B cell (primary cell): ENCODE data around the gene PERCC1. TPM values are rescaled to one million over a fixed set of nuclear protein-coding genes. Genes with fewer than 3 reads are reported as not detected.

ENCODE experiments used
- ATAC-seq: fragments of 200-7000 bp; cut with Tn5 transposase; one replicate; pipeline ENCODE4 v1.10.0; 2021; ENCODE audit warnings: low read depth, mild to moderate bottlenecking, moderate number of reproducible peaks, moderate library complexity
- CTCF ChIA-PET: fragments of 350-600 bp; sonication (Branson Sonifier 250); formaldehyde crosslinking; loops from one replicate; lab custom pipeline; 2021; ENCODE audit warnings: antibody characterized with exemption, inconsistent platforms; lab: Charles Lee
- POLR2A ChIA-PET: fragments of 350-600 bp; sonication (Branson Sonifier 250); formaldehyde crosslinking; loops from one replicate; lab custom pipeline; 2021; ENCODE audit warnings: antibody characterized with exemption; lab: Charles Lee
- DNase-seq: peaks from one replicate; pipeline ENCODE4 v3.0.0; 2013
- H2AFZ ChIP-seq: 2 replicates; pipeline ENCODE4 v1.6.1; 2012; ENCODE audit warnings: mild to moderate bottlenecking, low read depth, low read length; ENCODE audit not compliant: insufficient read depth, poor library complexity, severe bottlenecking
- H3K27ac ChIP-seq, 2 donors: 1 replicate in 1 of 2; 2 replicates in 1 of 2; pipeline ENCODE4 v1.5.1; 2012 to 2013; ENCODE audit warnings: low read length in 2 of 2, mild to moderate bottlenecking in 2 of 2, moderate library complexity in 1 of 2
- H3K27me3 ChIP-seq, 4 experiments: fragments of 200-600 bp in 1 of 4; sonication (generic) in 1 of 4; replicated peaks in 1 of 4; 1 replicate in 2 of 4; 2 replicates in 2 of 4; pipeline versions ENCODE4 v1.6.1 to v1.7.0; 2013 to 2016; ENCODE audit warnings: low read length in 3 of 4, mild to moderate bottlenecking in 2 of 4, mixed read lengths in 1 of 4, moderate library complexity in 1 of 4; ENCODE audit not compliant: insufficient read depth in 4 of 4, control insufficient read depth in 3 of 4; ENCODE audit errors: control extremely low read depth in 1 of 4
- H3K36me3 ChIP-seq, 2 experiments: replicated peaks in 1 of 2; 1 replicate in 1 of 2; 2 replicates in 1 of 2; pipeline versions ENCODE4 v1.6.1 to v1.7.1; 2013; ENCODE audit warnings: low read length in 1 of 2; ENCODE audit not compliant: insufficient read depth in 2 of 2, control insufficient read depth in 1 of 2; ENCODE audit errors: control extremely low read depth in 1 of 2, extremely low read depth in 1 of 2
- H3K4me1 ChIP-seq, 2 donors: fragments of 200-600 bp in 1 of 2; sonication (generic) in 1 of 2; 1 replicate in 1 of 2; 2 replicates in 1 of 2; pipeline versions ENCODE4 v1.5.1 to v1.6.1; 2013 to 2017; ENCODE audit warnings: low read length in 2 of 2; ENCODE audit not compliant: control insufficient read depth in 2 of 2, insufficient read depth in 2 of 2
- H3K4me2 ChIP-seq: replicated peaks from 2 replicates; pipeline ENCODE3; 2012; ENCODE audit warnings: mild to moderate bottlenecking, low read depth, low read length; ENCODE audit not compliant: poor library complexity, severe bottlenecking
- H3K4me3 ChIP-seq, 5 experiments: fragments of 200-600 bp in 1 of 5; sonication (generic) in 1 of 5; 1 replicate in 3 of 5; 2 replicates in 2 of 5; pipeline versions ENCODE4 v1.5.1 to v1.7.0; 2011 to 2016; ENCODE audit warnings: low read length in 4 of 5, mild to moderate bottlenecking in 4 of 5, low read depth in 2 of 5, control low read depth in 1 of 5, moderate library complexity in 1 of 5; ENCODE audit not compliant: insufficient read depth in 1 of 5; ENCODE audit errors: control extremely low read depth in 1 of 5, extremely low read depth in 1 of 5
- H3K79me2 ChIP-seq: fragments of 200-600 bp; sonication (generic); one replicate; pipeline ENCODE4 v1.6.0; 2016; ENCODE audit warnings: low read length; ENCODE audit not compliant: control insufficient read depth, insufficient read depth
- H3K9ac ChIP-seq: fragments of 200-600 bp; sonication (generic); 2 replicates; pipeline ENCODE4 v1.6.1; 2017; ENCODE audit warnings: mild to moderate bottlenecking, low read length, moderate library complexity
- H3K9me3 ChIP-seq, 3 donors: one replicate each; pipeline versions ENCODE4 v1.6.1 to v1.7.1; 2013; ENCODE audit warnings: low read length in 2 of 3; ENCODE audit not compliant: control insufficient read depth in 2 of 3, insufficient read depth in 1 of 3; ENCODE audit errors: control extremely low read depth in 1 of 3
- H4K20me1 ChIP-seq: 2 replicates; pipeline ENCODE4 v1.6.0; 2012; ENCODE audit warnings: mild to moderate bottlenecking, low read length; ENCODE audit not compliant: insufficient read depth, control insufficient read depth, poor library complexity, severe bottlenecking
- H3K27ac Mint-ChIP-seq: one replicate; pipeline ENCODE4 v1.8.0; 2021; ENCODE audit warnings: mixed read lengths
- H3K27me3 Mint-ChIP-seq: one replicate; pipeline ENCODE4 v1.8.0; 2021; ENCODE audit warnings: mixed read lengths
- H3K4me1 Mint-ChIP-seq: one replicate; pipeline ENCODE4 v1.8.0; 2021; ENCODE audit warnings: mixed read lengths
- H3K4me3 Mint-ChIP-seq: one replicate; pipeline ENCODE4 v1.8.0; 2021; ENCODE audit warnings: mixed read lengths
- H3K9me3 Mint-ChIP-seq: one replicate; pipeline ENCODE4 v1.8.0; 2022; ENCODE audit warnings: mixed read lengths; ENCODE audit not compliant: insufficient read depth
- CTCF ChIP-seq: fragments of 200-600 bp; IDR thresholded peaks from one replicate; pipeline ENCODE4 v1.8.0; 2022; ENCODE audit warnings: antibody characterized with exemption, mild to moderate bottlenecking
- EZH2 ChIP-seq: IDR thresholded peaks from 2 replicates; pipeline ENCODE4 v1.6.1; 2012; ENCODE audit warnings: borderline replicate concordance, low read depth, mild to moderate bottlenecking, moderate library complexity, low read length; ENCODE audit not compliant: insufficient read depth, poor library complexity, severe bottlenecking
- WGBS: methylation state at CpG from one replicate; pipeline ENCODE4 v1.1.5; 2013; ENCODE audit warnings: missing lambda C conversion rate; ENCODE audit not compliant: insufficient coverage; 5-methylcytosine and 5-hydroxymethylcytosine counted together
- intact Hi-C: fragments of 100-400 bp; cut with micrococcal nuclease; formaldehyde crosslinking; loops from one replicate; pipeline ENCODE4 v1.10.0; 2022
- polyA plus RNA-seq: library from polyadenylated mRNA; depleted of rRNA; stranded (reverse); fragments of >200 nt; gene quantifications from 2 replicates; pipeline ENCODE4 v1.2.3, GENCODE V29; 2012
- total RNA-seq, 2 donors: library from RNA; stranded (reverse); fragments of 120-200 nt in 1 of 2; gene quantifications; 1 replicate in 1 of 2; 2 replicates in 1 of 2; pipeline versions ENCODE4 v1.2.3 to v1.2.4, GENCODE V29; 2013 to 2022

Gene PERCC1
- total and polyA plus RNA-seq, 2 donors (not counting 1 experiment from before 2014, with no cell fraction given) = 0.46 to 0.64 TPM

- POLR2A ChIA-PET = no interaction called here
- WGBS = 95% methylated on average over 14 of the region's 14 CpGs
- intact Hi-C loops = loop anchor here (10.0 kb wide), 1 partner anchor 49 kb away; the partner anchor contains the start of genes GNPTG and TSR3
Observed at GRCh38 chr16:1403733-1404132, 27.1 kb upstream of the PERCC1 start.

More at GRCh38 chr16:1403733-1404132, 27.1 kb upstream of the PERCC1 start:
- H2AFZ ChIP-seq = no peak overlapping the region
- peaks cover 93% of the 10 kb centered on the region for H4K20me1 ChIP-seq
- peaks cover 0 to 60% of the 10 kb centered on the region in 2 experiments for H3K36me3 ChIP-seq
- H3K27me3 ChIP-seq = no peaks in the 10 kb centered on the region
- no peak for DNase-seq
- no peak for ATAC-seq
- H3K4me1 ChIP-seq = peaks cover 11 to 12% of the 10 kb centered on the region in 2 donors
- no peak overlapping the region for H3K27ac ChIP-seq
- no peaks in the 10 kb centered on the region for H3K27me3 Mint-ChIP-seq
- H3K79me2 ChIP-seq = peaks cover 98% of the 10 kb centered on the region
- no peak for TF ChIP-seq CTCF
- TF ChIP-seq EZH2 = no peak
- no peak overlapping the region for H3K9ac ChIP-seq
- H3K4me3 Mint-ChIP-seq = no peak overlapping the region
- H3K4me3 ChIP-seq = no peak overlapping the region
- H3K4me1 Mint-ChIP-seq = peaks cover 14% of the 10 kb centered on the region
- CTCF ChIA-PET = no interaction called here
- no peaks in the 10 kb centered on the region for H3K9me3 Mint-ChIP-seq
- no peak overlapping the region for H3K27ac Mint-ChIP-seq
- H3K4me2 ChIP-seq = no peak overlapping the region
- no peaks in the 10 kb centered on the region for H3K9me3 ChIP-seq
